IMR-90 (cell line): Measurements from ENCODE around the gene KAT6B. TPM values are rescaled to one million over a fixed set of nuclear protein-coding genes. Genes with fewer than 3 reads are reported as not detected.
A peak's percentile ranks its signal among the peaks of the same experiment; 100 is the strongest.

ENCODE experiments used
- ATAC-seq: fragments of 200-7000 bp; cut with Tn5 transposase; 2 replicates; pipeline ENCODE4 v1.9.1; 2020; ENCODE audit warnings: low read depth, mild to moderate bottlenecking, moderate library complexity
- BruUV-seq: library from RNA; stranded (reverse); fragments of 400-500 nt; replicated peaks from 2 replicates; lab custom pipeline; 2021; lab: Mats Ljungman, UMichigan
- CTCF ChIA-PET: fragments of 300-600 bp; formaldehyde crosslinking; extraction: SDS; loops from one replicate; lab custom pipeline; 2021; ENCODE audit warnings: antibody characterized with exemption; lab: Yijun Ruan, JAX
- POLR2A ChIA-PET: fragments of 300-600 bp; sonication (Branson Sonifier 250); formaldehyde crosslinking; loops from one replicate; lab custom pipeline; 2022; ENCODE audit warnings: antibody characterized with exemption; ENCODE audit not compliant: unreplicated experiment; lab: Charles Lee
- DNase-seq: peaks from one replicate; pipeline ENCODE4 v3.0.0; 2013
- H2AFZ ChIP-seq: replicated peaks from 2 replicates; pipeline ENCODE3; 2013; ENCODE audit warnings: low read length, mild to moderate bottlenecking; ENCODE audit not compliant: poor library complexity
- H2AK5ac ChIP-seq: 2 replicates; pipeline ENCODE4 v1.6.1; 2013; ENCODE audit warnings: low read depth, low read length, inconsistent platforms
- H2AK9ac ChIP-seq: replicated peaks from 2 replicates; pipeline ENCODE3; 2013; ENCODE audit warnings: mild to moderate bottlenecking, low read depth, low read length, moderate library complexity; ENCODE audit not compliant: poor library complexity
- H2BK120ac ChIP-seq: 2 replicates; pipeline ENCODE4 v1.6.1; 2013; ENCODE audit warnings: low read depth, low read length, inconsistent platforms
- H2BK15ac ChIP-seq: 3 replicates; pipeline ENCODE4 v1.6.1; 2013; ENCODE audit warnings: low read depth, low read length, inconsistent platforms
- H2BK20ac ChIP-seq: 2 replicates; pipeline ENCODE4 v1.6.1; 2013; ENCODE audit warnings: low read depth, mild to moderate bottlenecking, inconsistent platforms, low read length, moderate library complexity
- H2BK5ac ChIP-seq: 2 replicates; pipeline ENCODE4 v1.6.1; 2013; ENCODE audit warnings: mild to moderate bottlenecking, low read depth, low read length, inconsistent platforms; ENCODE audit not compliant: poor library complexity, severe bottlenecking
- H3K14ac ChIP-seq: replicated peaks from 2 replicates; pipeline ENCODE4 v1.6.1; 2013; ENCODE audit warnings: low read depth, low read length, inconsistent platforms
- H3K18ac ChIP-seq: 2 replicates; pipeline ENCODE4 v1.6.1; 2013; ENCODE audit warnings: low read depth, low read length, control low read depth
- H3K23ac ChIP-seq: 2 replicates; pipeline ENCODE4 v1.6.1; 2013; ENCODE audit warnings: low read depth, low read length, inconsistent platforms
- H3K27ac ChIP-seq: 2 replicates; pipeline ENCODE4 v1.5.1; 2013; ENCODE audit warnings: mild to moderate bottlenecking, control low read depth, low read length; ENCODE audit not compliant: insufficient read depth
- H3K27me3 ChIP-seq: 2 replicates; pipeline ENCODE4 v1.6.1; 2013; ENCODE audit warnings: low read length; ENCODE audit not compliant: control insufficient read depth, insufficient read depth
- H3K36me3 ChIP-seq: 2 replicates; pipeline ENCODE4 v1.6.1; 2013; ENCODE audit warnings: low read length, mixed read lengths; ENCODE audit not compliant: control insufficient read depth, insufficient read depth
- H3K4ac ChIP-seq: 2 replicates; pipeline ENCODE4 v1.6.1; 2013; ENCODE audit warnings: low read depth, low read length, inconsistent platforms
- H3K4me1 ChIP-seq: 2 replicates; pipeline ENCODE4 v1.6.1; 2013; ENCODE audit warnings: low read length, mixed read lengths; ENCODE audit not compliant: control insufficient read depth, insufficient read depth
- H3K4me2 ChIP-seq: 2 replicates; pipeline ENCODE4 v1.6.1; 2013; ENCODE audit warnings: low read depth, mild to moderate bottlenecking, control low read depth, low read length, moderate library complexity
- H3K4me3 ChIP-seq: 2 replicates; pipeline ENCODE4 v1.5.1; 2013; ENCODE audit warnings: low read depth, mild to moderate bottlenecking, control low read depth, low read length, moderate library complexity; ENCODE audit not compliant: insufficient read depth
- H3K56ac ChIP-seq: 2 replicates; pipeline ENCODE4 v1.6.1; 2013; ENCODE audit warnings: low read length, inconsistent platforms; ENCODE audit not compliant: insufficient read depth; ENCODE audit errors: extremely low read depth
- H3K79me1 ChIP-seq, 2 experiments: 2 replicates each; pipeline ENCODE4 v1.6.1; 2013; ENCODE audit warnings: low read length in 2 of 2, inconsistent platforms in 1 of 2, low read depth in 1 of 2
- H3K9ac ChIP-seq: 2 replicates; pipeline ENCODE4 v1.6.1; 2013; ENCODE audit warnings: low read depth, low read length, control low read depth
- H3K9me1 ChIP-seq: 2 replicates; pipeline ENCODE4 v1.6.1; 2013; ENCODE audit warnings: low read length, inconsistent platforms; ENCODE audit not compliant: insufficient read depth
- H3K9me3 ChIP-seq: 2 replicates; pipeline ENCODE4 v1.6.1; 2013; ENCODE audit warnings: low read length; ENCODE audit not compliant: control insufficient read depth, insufficient read depth
- H4K20me1 ChIP-seq: 2 replicates; pipeline ENCODE4 v1.6.1; 2013; ENCODE audit warnings: low read length, inconsistent platforms; ENCODE audit not compliant: insufficient read depth
- H4K5ac ChIP-seq: 2 replicates; pipeline ENCODE4 v1.6.1; 2013; ENCODE audit warnings: mild to moderate bottlenecking, low read depth, low read length, control low read depth
- H4K8ac ChIP-seq, 2 experiments: 2 replicates each; pipeline ENCODE4 v1.6.1; 2013; ENCODE audit warnings: low read depth in 2 of 2, low read length in 2 of 2, control low read depth in 1 of 2, inconsistent platforms in 1 of 2
- H4K91ac ChIP-seq: 2 replicates; pipeline ENCODE4 v1.6.1; 2013; ENCODE audit warnings: low read depth, low read length, inconsistent platforms; ENCODE audit not compliant: insufficient read depth
- BHLHE40 ChIP-seq: fragments of 150-350 bp; IDR thresholded peaks from 2 replicates; pipeline ENCODE4 v1.6.1; 2016; ENCODE audit warnings: mild to moderate bottlenecking, low read depth, low read length
- CEBPB ChIP-seq: IDR thresholded peaks from 2 replicates; pipeline ENCODE4 v1.6.1; 2012; ENCODE audit warnings: low read depth, low read length, improper control_type of control experiment
- CHD1 ChIP-seq: IDR thresholded peaks from 2 replicates; pipeline ENCODE4 v1.6.1; 2012; ENCODE audit warnings: low read depth, low read length, improper control_type of control experiment
- FOS ChIP-seq: fragments of 150-350 bp; IDR thresholded peaks from 2 replicates; pipeline ENCODE4 v1.6.1; 2016; ENCODE audit warnings: low read depth, low read length
- MXI1 ChIP-seq: IDR thresholded peaks from 2 replicates; pipeline ENCODE4 v1.6.1; 2012; ENCODE audit warnings: low read depth, mild to moderate bottlenecking, low read length, moderate library complexity, borderline replicate concordance
- WGBS, 2 experiments: methylation state at CpG; one replicate each; pipeline versions ENCODE4 v1.1.5 to v1.1.7; 2013; ENCODE audit warnings: missing lambda C conversion rate in 2 of 2; ENCODE audit not compliant: insufficient read length in 1 of 2; ENCODE audit errors: extremely low coverage in 2 of 2; 5-methylcytosine and 5-hydroxymethylcytosine counted together
- dilution Hi-C: fragments of 300-500 bp; cut with HindIII; formaldehyde crosslinking; loops from one replicate; pipeline ENCODE4 v1.14.3; 2018; ENCODE audit warnings: low sequenced_read_pairs; ENCODE audit not compliant: unreplicated experiment
- in situ Hi-C: fragments of 300-500 bp; cut with MboI; formaldehyde crosslinking; loops from 3 replicates; pipeline ENCODE4 v1.14.3; 2019; ENCODE audit warnings: low sequenced_read_pairs, inconsistent platforms, mixed read lengths
- intact Hi-C: fragments of 100-400 bp; cut with micrococcal nuclease; formaldehyde crosslinking; loops from 2 replicates; pipeline ENCODE4 v1.10.0; 2022
- polyA plus RNA-seq, 3 experiments: library from polyadenylated mRNA; depleted of rRNA; stranded (reverse); fragments of >200 nt; gene quantifications; 2 replicates each; pipeline ENCODE4 v1.2.3, GENCODE V29; 2012; ENCODE audit warnings: low replicate concordance in 1 of 3
- total RNA-seq: library from RNA; depleted of rRNA; stranded (reverse); fragments of >200 nt; gene quantifications from 2 replicates; pipeline ENCODE4 v1.2.3, GENCODE V29; 2012

The KAT6B gene
- total and polyA plus RNA-seq, 2 of the 4 experiments (the other 2 are of a cell fraction) = 8.8 to 28.1 TPM

GRCh38 chr10:75035975-75036708, 209.7 kb downstream of the KAT6B start:
- BruUV-seq = no TSS peak
- in situ Hi-C loops = no loop called here
- Histone ChIP-seq H3K4ac (no peak overlapping the region), H3K79me1 (no peaks in the 10 kb centered on the region), H2BK5ac (no peak overlapping the region), H3K9ac (no peak overlapping the region), H2AK9ac (no peak overlapping the region), H3K4me2 (no peak overlapping the region), H4K5ac (no peak overlapping the region), H3K27me3 (no peaks in the 10 kb centered on the region), H3K4me3 (no peak overlapping the region), H3K36me3 (0 out of 2 replicates have a peak, but pooled peaks cover 3% of the 10 kb centered on the region), H3K18ac (no peak overlapping the region), H4K8ac (no peak overlapping the region), H3K56ac (no peak overlapping the region), H3K23ac (no peak overlapping the region), H2BK20ac (no peak overlapping the region), H3K27ac (no peak overlapping the region), H3K9me1 (no peaks in the 10 kb centered on the region), H4K20me1 (no peaks in the 10 kb centered on the region), H2BK120ac (no peak overlapping the region), H3K4me1 (peaks cover 8% of the 10 kb centered on the region), H3K9me3 (no peaks in the 10 kb centered on the region), H4K91ac (no peak overlapping the region), H2BK15ac (no peak overlapping the region), H3K14ac (no peak overlapping the region), H2AK5ac (no peak overlapping the region), H2AFZ (no peak overlapping the region)
- dilution Hi-C loops = no loop called here
- DNase-seq = peak; percentile 68
- CTCF ChIA-PET = no interaction called here
- intact Hi-C loops = no loop called here
- TF ChIP-seq FOS (no peak), MXI1 (0 out of 2 replicates have a peak, but pooled peaks have one; percentile 24), CEBPB (peak; percentile 63), CHD1 (no peak), BHLHE40 (no peak)
- POLR2A ChIA-PET = no interaction called here
- WGBS, 2 experiments = 96% methylated on average over 4 of the region's 10 CpGs; no CpG with 5 or more reads in 1 of the 2 experiments
- ATAC-seq = peak; percentile 37
